DMS53 treated with DMSO at 0.1 percent for 48 hours (cell line): Measurements from ENCODE around the gene MFSD11.
"Not testable (repeated sequence)": the region's sequence is repeated elsewhere in the genome, so short reads cannot be mapped to it uniquely, and the experiment has no call there.

Experiments
- DNase-seq: peaks from one replicate; lab custom pipeline; 2025; ENCODE audit not compliant: unreplicated experiment; lab: John Stamatoyannopoulos, UW

MFSD11 gene

GRCh38 chr17:76796081-76796480, 58.2 kb downstream of the MFSD11 start:
- no peak for DNase-seq

GRCh38 chr17:76797241-76797840, 59.4 kb downstream of the MFSD11 start:
- no peak for DNase-seq

DNA sequence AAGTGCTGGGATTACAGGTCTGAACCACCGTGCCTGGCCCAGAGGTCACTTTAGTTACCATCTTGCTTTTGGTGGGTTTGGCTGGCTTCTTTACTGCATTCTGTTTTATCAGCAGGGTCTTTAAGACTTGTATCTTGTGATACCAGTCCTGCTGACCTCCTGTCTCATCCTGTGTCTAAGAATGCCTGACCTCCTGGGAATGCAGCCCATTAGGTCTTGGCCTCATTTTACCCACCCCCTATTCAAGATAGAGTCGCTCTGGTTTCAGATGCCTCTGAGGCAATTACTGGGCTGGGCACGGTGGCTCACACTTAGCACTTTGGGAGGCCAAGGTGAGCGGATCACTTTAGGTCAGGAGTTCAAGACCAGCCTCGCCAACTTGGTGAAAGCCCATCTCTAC, 63.8 kb downstream of the MFSD11 start:
- DNase-seq, result no peak

DNA sequence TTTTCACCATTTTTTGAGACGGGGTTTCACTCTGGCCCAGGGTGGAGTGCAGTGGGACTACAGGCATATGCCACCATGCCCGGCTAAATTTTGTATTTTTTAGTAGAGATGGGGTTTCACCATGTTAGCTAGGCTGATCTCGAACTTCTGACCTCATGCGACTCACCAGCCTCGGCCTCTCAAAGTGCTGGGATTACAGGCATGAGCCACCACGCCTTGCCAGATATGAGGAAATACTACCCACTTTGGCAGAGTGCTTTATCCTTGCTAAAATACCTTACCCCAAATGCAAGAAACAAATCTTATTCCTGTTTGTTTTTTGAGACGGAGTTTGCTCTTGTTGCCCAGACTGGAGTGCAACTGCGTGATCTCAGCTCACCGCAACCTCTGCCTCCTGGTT, 67.4 kb downstream of the MFSD11 start:
- DNase-seq, result no peak

GRCh38 chr17:76806151-76806550, 68.2 kb downstream of the MFSD11 start:
- DNase-seq, result not testable (repeated sequence)

GRCh38 chr17:76806767-76807166, 68.8 kb downstream of the MFSD11 start:
- DNase-seq, result not testable (repeated sequence)

DNA sequence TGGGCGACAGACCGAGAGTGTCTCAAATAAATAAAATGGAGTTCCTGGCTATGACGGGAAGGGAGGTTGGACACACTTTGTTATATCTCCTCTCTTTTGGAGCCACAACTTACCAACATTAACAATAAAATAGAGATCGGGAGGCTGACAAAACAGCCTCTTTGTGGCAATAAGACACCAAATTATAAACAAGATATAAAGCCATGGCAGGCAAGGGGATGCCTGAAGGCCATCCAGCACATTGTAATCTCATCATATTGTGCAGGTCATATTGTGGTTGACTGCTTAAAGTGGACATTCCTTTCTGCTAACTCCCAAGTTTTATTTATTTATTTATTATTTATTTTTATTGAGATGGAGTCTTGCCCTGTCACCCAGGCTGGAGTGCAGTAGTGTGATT, 70.4 kb downstream of the MFSD11 start:
- DNase-seq, result no peak

- no peak for DNase-seq
Measured at GRCh38 chr17:76810956-76811355, 73.0 kb downstream of the MFSD11 start.

DNA sequence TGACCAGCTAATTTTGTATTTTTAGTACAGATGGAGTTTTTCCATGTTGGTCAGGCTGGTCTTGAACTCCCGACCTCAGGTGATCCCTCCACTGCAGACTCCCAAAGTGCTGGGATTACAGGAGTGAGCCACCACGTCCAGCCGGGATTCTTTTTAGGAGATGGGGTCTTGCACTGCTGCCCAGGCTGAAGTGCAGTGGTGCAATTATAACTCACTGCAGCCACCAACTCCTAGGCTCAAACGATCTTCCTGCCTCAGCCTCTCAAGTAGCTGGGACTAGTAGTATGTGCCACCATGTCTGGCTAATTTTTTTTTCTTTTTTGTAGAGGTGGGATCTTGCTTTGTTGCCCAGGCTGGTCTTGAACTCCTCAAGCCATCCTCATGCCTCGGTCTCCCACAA, 73.9 kb downstream of the MFSD11 start:
- no peak for DNase-seq

DNA sequence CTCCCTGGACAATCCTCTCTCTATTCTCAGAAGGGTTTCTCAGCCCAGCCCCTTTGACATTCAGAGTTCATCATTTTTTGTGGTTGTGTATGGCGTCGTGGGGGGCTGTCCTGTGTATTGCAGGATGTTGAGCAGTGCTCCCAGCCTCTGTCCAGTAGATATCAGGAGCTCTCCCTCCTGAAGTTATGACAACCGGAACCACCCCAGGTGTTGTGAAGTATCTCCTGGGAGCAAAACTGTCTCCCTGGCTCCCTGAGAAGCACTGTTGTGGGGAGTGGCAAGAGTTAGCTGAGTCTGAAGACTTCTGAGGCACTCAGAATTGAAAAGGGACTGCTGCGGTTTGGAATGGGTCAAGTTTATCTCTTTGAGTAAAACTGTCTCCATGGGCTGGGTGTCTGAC, 74.3 kb downstream of the MFSD11 start:
- no peak for DNase-seq

DNA sequence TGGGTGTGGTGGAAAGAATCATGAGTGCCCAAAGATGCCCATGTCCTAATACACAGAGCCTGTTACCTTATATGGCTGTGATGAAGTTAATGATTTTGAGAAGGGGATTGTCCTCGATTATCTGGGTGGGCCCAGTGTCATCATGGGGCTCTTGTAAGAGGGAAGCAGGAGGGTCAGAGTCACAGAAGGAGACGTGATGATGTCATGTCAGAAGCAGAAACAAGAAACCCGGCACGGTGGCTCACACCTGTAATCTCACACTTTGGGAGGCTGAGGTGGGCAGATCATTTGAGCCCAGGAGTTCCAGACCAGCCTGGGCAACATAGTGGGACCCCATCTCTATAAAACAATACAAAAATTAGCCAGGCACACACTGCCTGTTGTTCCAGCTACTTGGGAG, 75.0 kb downstream of the MFSD11 start:
- no peak for DNase-seq

DNA sequence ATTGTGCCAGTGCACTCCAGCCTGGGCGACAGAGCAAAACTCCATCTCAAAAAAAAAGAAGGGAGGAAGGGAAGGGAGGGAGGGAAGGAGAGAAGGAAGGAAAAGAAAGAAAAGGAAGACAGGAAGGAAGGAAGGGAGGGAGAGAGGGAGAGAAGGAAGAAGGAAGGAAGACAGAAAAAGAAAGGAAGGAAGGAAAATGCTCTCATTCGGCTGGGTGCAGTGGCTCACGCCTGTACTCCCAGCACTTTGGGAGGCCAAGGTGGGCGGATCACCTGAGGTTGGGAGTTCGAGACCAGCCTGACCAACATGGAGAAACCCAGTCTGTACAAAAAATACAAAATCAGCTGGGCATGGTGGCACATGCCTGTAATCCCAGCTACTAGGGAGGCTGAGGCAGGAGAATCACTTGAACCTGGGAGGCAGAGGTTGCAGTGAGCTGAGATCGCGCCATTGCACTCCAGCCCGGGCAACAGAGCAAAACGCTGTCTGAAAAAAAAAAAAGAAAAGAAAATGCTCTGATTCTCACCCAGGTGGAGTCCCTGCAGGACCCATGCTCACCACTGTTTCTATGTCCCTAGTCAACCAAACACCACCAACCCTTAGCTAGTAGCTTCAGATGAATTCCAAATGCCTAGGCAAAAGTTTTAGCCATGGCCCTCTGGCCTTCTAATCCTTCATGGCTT, 78.1 kb downstream of the MFSD11 start:
- not testable (repeated sequence) for DNase-seq

DNA sequence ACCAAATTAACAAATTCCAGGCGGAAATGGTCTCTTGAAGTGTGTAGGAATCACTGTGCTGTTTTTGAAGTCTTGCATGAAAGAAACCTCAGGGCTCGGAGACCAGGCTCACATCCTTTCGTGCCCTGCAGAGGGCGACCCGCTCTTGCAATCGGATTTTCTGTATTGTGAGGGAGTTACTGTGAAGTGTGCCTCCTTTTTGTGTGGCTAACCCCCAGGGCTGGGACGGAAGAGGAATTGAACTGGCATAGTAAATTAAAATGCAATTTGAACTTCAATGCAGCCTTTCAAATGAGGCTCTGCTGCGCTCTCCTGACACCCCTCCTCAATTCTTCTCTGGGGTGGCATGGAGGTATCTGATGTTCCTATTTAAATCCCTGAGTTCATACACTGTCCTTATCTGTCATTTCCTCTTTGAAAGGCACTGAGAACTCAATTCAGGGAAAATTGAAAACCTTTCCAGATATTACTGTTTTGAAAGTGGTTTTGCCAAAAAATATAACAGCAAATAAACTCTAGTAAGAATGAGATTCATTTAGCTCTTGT, 78.7 kb downstream of the MFSD11 start:
- DNase-seq, result no peak

GRCh38 chr17:76820039-76820438, 82.1 kb downstream of the MFSD11 start:
- DNase-seq, result no peak

DNA sequence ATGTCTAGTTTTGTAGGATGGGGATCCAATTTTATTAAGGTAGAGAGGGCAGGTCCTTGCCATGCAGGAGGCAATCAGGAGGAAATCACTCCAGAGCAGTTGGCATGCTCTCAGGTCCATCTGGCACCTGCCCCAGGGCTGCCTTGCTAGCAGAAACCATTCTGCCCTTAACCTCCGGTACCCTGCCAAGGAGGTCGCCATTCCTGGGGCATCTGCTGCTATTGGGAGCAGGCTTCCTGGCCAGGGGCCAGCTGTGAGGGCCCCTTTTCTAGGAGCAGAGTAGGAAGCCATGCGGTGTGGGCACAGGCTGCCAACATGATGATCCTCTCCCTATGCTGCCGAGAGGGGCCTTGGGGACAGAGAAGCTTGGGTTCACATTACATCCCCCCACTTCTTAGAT, 82.6 kb downstream of the MFSD11 start:
- no peak for DNase-seq

DNA sequence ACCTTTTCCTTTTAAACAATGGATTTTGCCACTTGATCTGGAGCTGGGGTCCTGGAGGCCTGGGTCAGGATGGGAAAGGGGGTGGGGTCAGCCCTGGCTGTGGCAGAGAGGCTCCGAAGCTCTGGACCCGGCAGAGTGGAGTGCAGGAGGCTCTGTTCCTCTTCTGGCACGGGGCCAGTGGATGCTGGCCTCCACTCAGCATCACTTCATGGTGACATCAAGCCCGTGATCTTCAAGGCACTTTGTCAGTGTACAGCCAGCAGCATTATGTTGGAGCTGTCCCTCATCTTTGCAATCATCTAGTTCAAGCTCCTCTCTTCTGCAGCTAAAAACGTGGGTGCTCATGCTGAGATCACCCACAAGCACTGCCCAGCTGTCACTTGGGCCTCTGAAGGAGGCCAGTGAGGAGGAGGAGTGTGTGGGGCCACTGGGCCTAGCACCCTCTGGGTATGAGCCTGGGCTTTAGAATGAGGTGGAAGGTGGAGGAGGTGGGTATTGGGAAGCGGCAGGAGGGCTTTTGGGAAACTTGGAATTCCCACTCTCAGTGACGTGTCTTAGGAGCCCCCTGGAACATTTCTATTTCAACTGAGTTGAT, 84.4 kb downstream of the MFSD11 start:
- no peak for DNase-seq

DNA sequence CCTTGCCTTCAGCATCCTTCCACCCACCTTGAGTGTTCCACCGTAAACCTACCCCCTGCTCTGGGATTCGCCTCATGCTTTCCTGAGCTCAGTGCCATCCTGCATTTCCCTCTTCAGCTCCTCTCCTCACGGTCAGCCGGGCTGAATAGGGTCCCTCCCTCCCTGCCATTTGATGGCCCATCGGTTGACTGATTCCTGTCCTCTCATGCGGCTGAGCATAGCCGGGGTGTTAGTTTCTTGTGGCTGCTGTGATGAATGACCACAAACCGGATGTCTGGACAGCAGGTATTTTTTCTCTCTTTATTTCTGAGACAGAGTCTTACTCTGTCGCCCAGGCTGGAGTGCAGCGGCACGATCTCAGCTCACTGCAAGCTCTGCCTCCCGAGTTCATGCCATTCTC, 86.2 kb downstream of the MFSD11 start:
- DNase-seq, result no peak

DNA sequence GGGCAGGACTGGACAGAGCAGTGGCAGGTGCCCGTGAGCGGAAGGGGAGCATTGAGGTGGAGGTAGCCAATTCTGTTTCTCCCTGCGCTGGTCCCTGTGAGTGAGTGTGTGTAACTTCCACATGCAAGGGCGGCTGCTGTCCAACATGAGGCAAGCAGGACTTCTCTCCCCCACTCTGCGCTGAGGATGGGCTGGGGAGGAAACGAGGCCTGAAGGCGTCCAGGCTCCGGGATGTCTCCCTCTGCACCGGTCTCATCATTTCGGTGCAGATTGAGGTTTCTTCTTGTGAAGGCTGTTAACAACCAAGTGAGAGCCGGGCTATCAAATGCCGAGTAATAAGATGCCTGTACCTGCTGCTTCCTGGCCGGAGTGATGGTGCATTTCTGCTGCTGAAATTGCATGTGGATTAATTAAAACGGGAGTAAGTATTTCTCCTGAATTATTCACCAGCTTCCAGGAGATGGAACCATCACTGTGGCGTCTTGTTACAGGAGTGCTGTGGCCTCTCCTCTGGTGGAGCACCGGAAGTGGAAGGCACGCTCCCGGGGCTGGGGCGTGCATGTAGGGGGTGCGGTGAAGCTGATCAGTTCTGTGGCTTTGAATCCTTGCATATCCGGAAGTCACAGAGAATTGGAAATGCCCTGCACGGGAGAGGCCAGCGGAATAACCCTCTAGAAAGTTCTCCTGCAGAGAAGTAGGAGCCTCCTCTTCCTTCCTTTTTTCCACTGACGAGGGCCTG, 88.6 kb downstream of the MFSD11 start:
- no peak for DNase-seq

DNA sequence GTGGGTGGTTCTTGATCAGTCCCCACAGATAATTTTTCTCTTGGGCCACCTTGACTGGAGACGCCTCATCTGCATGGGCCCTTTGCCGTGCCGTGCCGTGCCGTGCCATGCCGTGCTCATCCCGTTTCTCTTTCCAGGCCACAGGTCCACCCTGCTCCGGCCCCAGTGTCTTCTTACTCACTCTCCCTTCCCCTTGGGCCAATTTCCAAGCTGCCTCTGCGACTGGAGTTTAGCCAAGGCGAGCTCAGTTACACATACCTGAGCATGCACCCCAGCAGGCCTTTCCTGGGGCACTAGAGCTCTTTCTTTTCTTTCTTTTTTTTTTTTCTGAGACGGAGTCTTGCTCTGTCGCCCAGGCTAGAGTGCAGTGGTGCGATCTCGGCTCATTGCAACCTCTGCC, 89.8 kb downstream of the MFSD11 start:
- no peak for DNase-seq
